Keratinocyte (primary cell): ENCODE results near the gene RRP12. TPM values are rescaled to one million over a fixed set of nuclear protein-coding genes. Genes with fewer than 3 reads are reported as not detected.
A peak's percentile ranks its signal among the peaks of the same experiment; 100 is the strongest.

Experiments used
- DNase-seq: peaks from one replicate; pipeline ENCODE4 v3.0.0-alpha.2; 2011; ENCODE audit warnings: low read depth, missing footprints, low spot score
- FAIRE-seq: peaks from 2 replicates; lab custom pipeline; 2011; peaks lifted over from hg19 to GRCh38; lab: Jason Lieb, UNC
- H2AFZ ChIP-seq: 2 replicates; pipeline ENCODE4 v1.6.0; 2012; ENCODE audit warnings: low read length, control low read depth, inconsistent platforms; ENCODE audit not compliant: control insufficient read depth
- H3K27ac ChIP-seq: 2 replicates; pipeline ENCODE4 v1.5.1; 2011; ENCODE audit warnings: low read length; ENCODE audit not compliant: control insufficient read depth, insufficient read depth
- H3K27me3 ChIP-seq: 3 replicates; pipeline ENCODE4 v1.6.0; 2011; ENCODE audit warnings: low read length; ENCODE audit not compliant: control insufficient read depth, insufficient read depth; ENCODE audit errors: extremely low read depth
- H3K36me3 ChIP-seq, 2 experiments: 2 replicates in 1 of 2; 3 replicates in 1 of 2; pipeline ENCODE4 v1.5.1; 2011; ENCODE audit warnings: low read length in 2 of 2, mild to moderate bottlenecking in 1 of 2; ENCODE audit not compliant: control insufficient read depth in 2 of 2, insufficient read depth in 2 of 2; ENCODE audit errors: extremely low read depth in 1 of 2
- H3K4me1 ChIP-seq: 3 replicates; pipeline ENCODE4 v1.5.1; 2011; ENCODE audit warnings: low read length; ENCODE audit not compliant: control insufficient read depth, insufficient read depth; ENCODE audit errors: extremely low read depth
- H3K4me2 ChIP-seq: 3 replicates; pipeline ENCODE4 v1.6.0; 2011; ENCODE audit warnings: low read depth, low read length; ENCODE audit not compliant: control insufficient read depth, insufficient read depth; ENCODE audit errors: extremely low read depth
- H3K4me3 ChIP-seq, 3 experiments: fragments of 200-600 bp in 1 of 3; sonication (generic) in 1 of 3; 2 replicates in 2 of 3; 3 replicates in 1 of 3; pipeline ENCODE4 v1.5.1; 2011 to 2016; ENCODE audit warnings: low read length in 3 of 3, mild to moderate bottlenecking in 3 of 3, control low read depth in 2 of 3, inconsistent platforms in 1 of 3, low read depth in 1 of 3, mixed read lengths in 1 of 3, mixed run types in 1 of 3, moderate library complexity in 1 of 3; ENCODE audit not compliant: control insufficient read depth in 2 of 3, insufficient read depth in 2 of 3; ENCODE audit errors: extremely low read depth in 1 of 3
- H3K79me2 ChIP-seq: 2 replicates; pipeline ENCODE4 v1.6.0; 2012; ENCODE audit warnings: low read length; ENCODE audit not compliant: control insufficient read depth, insufficient read depth
- H3K9ac ChIP-seq: 3 replicates; pipeline ENCODE4 v1.6.0; 2011; ENCODE audit warnings: low read length; ENCODE audit not compliant: control insufficient read depth, insufficient read depth; ENCODE audit errors: extremely low read depth
- H3K9me1 ChIP-seq: 3 replicates; pipeline ENCODE4 v1.6.0; 2011; ENCODE audit warnings: low read length; ENCODE audit not compliant: control insufficient read depth, insufficient read depth; ENCODE audit errors: extremely low read depth
- H3K9me3 ChIP-seq: 2 replicates; pipeline ENCODE4 v1.5.1; 2012; ENCODE audit warnings: low read depth, low read length; ENCODE audit not compliant: control insufficient read depth
- H4K20me1 ChIP-seq: 3 replicates; pipeline ENCODE4 v1.6.0; 2011; ENCODE audit warnings: low read length; ENCODE audit not compliant: control insufficient read depth, insufficient read depth; ENCODE audit errors: extremely low read depth
- CTCF ChIP-seq, 3 experiments: IDR thresholded peaks in 1 of 3; conservative IDR thresholded peaks in 1 of 3; optimal IDR thresholded peaks in 1 of 3; 2 replicates in 2 of 3; 3 replicates in 1 of 3; pipeline versions ENCODE3 to v1.5.1; 2011; ENCODE audit warnings: low read length in 3 of 3, mild to moderate bottlenecking in 3 of 3, moderate library complexity in 2 of 3, control low read depth in 1 of 3, inconsistent platforms in 1 of 3; ENCODE audit not compliant: insufficient read depth in 2 of 3; ENCODE audit errors: extremely low read depth in 1 of 3
- EZH2 ChIP-seq: IDR thresholded peaks from one replicate; pipeline ENCODE4 v1.6.1; 2012; ENCODE audit warnings: inconsistent platforms, mild to moderate bottlenecking, low read length, moderate library complexity
- dilution Hi-C: fragments of 300-500 bp; cut with MboI; formaldehyde crosslinking; loops from one replicate; pipeline ENCODE4 v1.7.0; 2020; ENCODE audit warnings: low sequenced_read_pairs; ENCODE audit not compliant: extremely low pct_ligation_motif_present
- polyA plus RNA-seq, 5 experiments: library from polyadenylated mRNA; depleted of rRNA in 3 of 5; stranded (reverse) in 3 of 5; stranded (forward) in 1 of 5; unstranded in 1 of 5; fragments of >200 nt; gene quantifications; 1 replicate in 1 of 5; 2 replicates in 3 of 5; 3 replicates in 1 of 5; pipeline versions ENCODE4 v1.2.1 to v1.2.3, GENCODE V29; 2011 to 2012; ENCODE audit warnings: missing spikeins in 2 of 5, low read depth in 1 of 5, low replicate concordance in 1 of 5

Gene RRP12
- polyA plus RNA-seq, 1 donor (not counting 4 experiments of a cell fraction or from before 2014, with no cell fraction given) = 14.8 TPM

DNA sequence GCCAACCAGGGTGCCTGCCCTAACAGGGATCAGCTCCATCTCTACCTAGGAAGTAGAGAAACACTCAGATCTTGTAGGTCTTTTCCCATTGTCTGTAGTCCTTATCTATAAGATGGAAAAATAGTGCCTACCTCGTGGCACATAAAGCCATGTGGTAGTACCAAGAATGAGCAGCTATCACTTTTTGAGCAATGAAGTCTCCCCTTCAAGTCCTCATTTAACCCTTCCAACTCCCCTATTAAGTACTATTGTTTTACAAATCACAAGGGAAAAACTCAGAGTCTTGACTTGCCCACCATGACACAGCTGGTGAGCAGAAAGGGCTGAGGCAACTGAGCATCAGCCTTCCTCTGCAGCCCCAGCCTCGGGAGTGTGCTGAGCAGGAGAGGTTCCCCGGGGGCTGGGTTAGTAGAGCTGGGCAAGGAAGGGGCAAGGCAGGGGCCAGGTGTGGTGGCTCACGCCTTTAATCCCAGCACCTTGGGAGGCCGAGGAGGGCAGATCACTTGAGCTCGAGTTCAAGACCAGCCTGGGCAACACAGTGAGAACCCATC lies 69.9 kb downstream of the RRP12 start:
- Histone ChIP-seq H3K4me1 (peaks cover 18% of the 10 kb centered on the region), H2AFZ (no peak overlapping the region), H3K9me3 (no peaks in the 10 kb centered on the region), H3K79me2 (peaks cover 24% of the 10 kb centered on the region), H4K20me1 (no peaks in the 10 kb centered on the region), H3K27me3 (no peaks in the 10 kb centered on the region), H3K36me3 (peaks cover 0 to 2% of the 10 kb centered on the region in 2 experiments), H3K27ac (no peak overlapping the region), H3K4me3 (no peak overlapping the region), H3K9me1 (no peaks in the 10 kb centered on the region), H3K4me2 (peak overlapping the region; percentile 93), H3K9ac (no peak overlapping the region)
- FAIRE-seq = no peak
- no peak for TF ChIP-seq EZH2
- no peak for TF ChIP-seq CTCF (optimal IDR thresholded peaks at IDR 0.05 in 1 of 3, IDR thresholded peaks at IDR 0.05 in 1 of 3, conservative IDR thresholded peaks at IDR 0.05 in 1 of 3; ENCODE audit: extremely low read depth in 1 of 3, insufficient read depth in 2 of 3, low read length in 3 of 3)
- dilution Hi-C loops = no loop called here
- no peak for DNase-seq

- H3K79me2 ChIP-seq = peaks cover 24% of the 10 kb centered on the region
- H2AFZ ChIP-seq = no peak overlapping the region
- peaks cover 0 to 2% of the 10 kb centered on the region in 2 experiments for H3K36me3 ChIP-seq
- H3K9me1 ChIP-seq = no peaks in the 10 kb centered on the region
- H3K4me2 ChIP-seq = no peak overlapping the region
- TF ChIP-seq EZH2 = no peak
- TF ChIP-seq CTCF (optimal IDR thresholded peaks at IDR 0.05 in 1 of 3, IDR thresholded peaks at IDR 0.05 in 1 of 3, conservative IDR thresholded peaks at IDR 0.05 in 1 of 3; ENCODE audit: extremely low read depth in 1 of 3, insufficient read depth in 2 of 3, low read length in 3 of 3) = no peak
- DNase-seq = no peak
- no peaks in the 10 kb centered on the region for H3K9me3 ChIP-seq
- FAIRE-seq = no peak
- H3K4me1 ChIP-seq = peaks cover 14% of the 10 kb centered on the region
- no peaks in the 10 kb centered on the region for H3K27me3 ChIP-seq
- no peak overlapping the region for H3K4me3 ChIP-seq
- H3K9ac ChIP-seq = no peak overlapping the region
- H3K27ac ChIP-seq = no peak overlapping the region
- no peaks in the 10 kb centered on the region for H4K20me1 ChIP-seq
- dilution Hi-C loops = no loop called here
These were observed 71.4 kb downstream of the RRP12 start for GRCh38 chr10:97329766-97330165.
